ENCODE measurements around the gene TOR1B. TPM values are rescaled to one million over a fixed set of nuclear protein-coding genes. Genes with fewer than 3 reads are reported as not detected.

TOR1B gene
- total RNA-seq, 1 donor from 2014 or later, result 14.5 TPM

DNA sequence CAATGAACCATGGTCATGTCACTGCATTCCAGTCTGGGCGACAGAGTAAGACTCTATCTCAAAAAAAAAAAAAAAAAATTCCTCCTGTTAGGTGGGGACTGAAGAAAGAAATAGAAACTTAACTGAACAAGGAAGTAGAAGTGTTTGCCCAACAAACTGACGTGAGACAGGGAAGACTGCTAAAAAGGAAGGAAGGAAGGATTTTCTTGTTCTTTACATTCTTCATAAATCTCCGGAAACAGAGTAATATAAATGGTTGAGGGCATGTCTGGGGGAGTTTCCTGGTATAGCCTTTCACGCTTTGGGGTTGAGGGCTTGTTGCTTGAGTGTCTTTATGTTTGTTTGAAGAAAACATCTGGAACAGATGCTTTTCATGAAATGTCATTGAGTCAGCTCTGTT, 3.1 kb downstream of the TOR1B start:
- intact Hi-C loops (cut with DNase I), result no loop called here
- no peaks in the 10 kb centered on the region for H3K9me3 ChIP-seq
- peaks cover 10% of the 10 kb centered on the region for H3K4me1 ChIP-seq
- no peak overlapping the region for H3K27ac ChIP-seq
- H3K4me3 ChIP-seq, result no peak overlapping the region
- peaks cover 0 to 31% of the 10 kb centered on the region in 2 donors for H3K36me3 ChIP-seq
- DNase-seq (ENCODE audit: extremely low spot score in 2 of 2), result no peak
- TF ChIP-seq, protein P1, sequence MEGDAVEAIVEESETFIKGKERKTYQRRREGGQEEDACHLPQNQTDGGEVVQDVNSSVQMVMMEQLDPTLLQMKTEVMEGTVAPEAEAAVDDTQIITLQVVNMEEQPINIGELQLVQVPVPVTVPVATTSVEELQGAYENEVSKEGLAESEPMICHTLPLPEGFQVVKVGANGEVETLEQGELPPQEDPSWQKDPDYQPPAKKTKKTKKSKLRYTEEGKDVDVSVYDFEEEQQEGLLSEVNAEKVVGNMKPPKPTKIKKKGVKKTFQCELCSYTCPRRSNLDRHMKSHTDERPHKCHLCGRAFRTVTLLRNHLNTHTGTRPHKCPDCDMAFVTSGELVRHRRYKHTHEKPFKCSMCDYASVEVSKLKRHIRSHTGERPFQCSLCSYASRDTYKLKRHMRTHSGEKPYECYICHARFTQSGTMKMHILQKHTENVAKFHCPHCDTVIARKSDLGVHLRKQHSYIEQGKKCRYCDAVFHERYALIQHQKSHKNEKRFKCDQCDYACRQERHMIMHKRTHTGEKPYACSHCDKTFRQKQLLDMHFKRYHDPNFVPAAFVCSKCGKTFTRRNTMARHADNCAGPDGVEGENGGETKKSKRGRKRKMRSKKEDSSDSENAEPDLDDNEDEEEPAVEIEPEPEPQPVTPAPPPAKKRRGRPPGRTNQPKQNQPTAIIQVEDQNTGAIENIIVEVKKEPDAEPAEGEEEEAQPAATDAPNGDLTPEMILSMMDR (IDR thresholded peaks at IDR 0.05), result no peak
- TF ChIP-seq POLR2A (IDR thresholded peaks at IDR 0.05) (no peak), POLR2AphosphoS5 (IDR thresholded peaks at IDR 0.05; ENCODE audit: insufficient read depth in 1 of 2, low read depth in 1 of 2) (no peak)
- no peaks in the 10 kb centered on the region for H3K27me3 ChIP-seq

DNA sequence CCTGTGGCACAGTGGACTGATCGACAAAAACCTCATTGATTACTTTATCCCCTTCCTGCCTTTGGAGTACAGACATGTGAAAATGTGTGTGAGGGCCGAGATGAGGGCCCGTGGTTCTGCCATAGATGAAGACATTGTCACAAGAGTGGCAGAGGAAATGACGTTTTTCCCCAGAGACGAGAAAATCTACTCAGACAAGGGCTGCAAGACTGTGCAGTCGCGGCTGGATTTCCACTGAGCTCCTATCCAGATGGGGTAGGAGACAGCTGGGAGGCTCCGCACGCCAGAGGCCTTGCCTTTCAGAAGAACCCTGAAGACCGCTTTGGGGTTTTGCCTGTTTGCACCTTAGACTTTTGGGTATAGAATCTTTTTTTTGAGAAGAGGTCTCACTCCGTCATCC, 6.4 kb downstream of the TOR1B start:
- no peak for DNase-seq (ENCODE audit: extremely low spot score in 2 of 2)
- TF ChIP-seq, protein P1 (IDR thresholded peaks at IDR 0.05), result no peak
- no peak for TF ChIP-seq POLR2AphosphoS5 (IDR thresholded peaks at IDR 0.05; ENCODE audit: insufficient read depth in 1 of 2, low read depth in 1 of 2)
- TF ChIP-seq POLR2A (IDR thresholded peaks at IDR 0.05), result no peak
- H3K36me3 ChIP-seq, result peaks cover 0 to 44% of the 10 kb centered on the region in 2 donors
- H3K4me3 ChIP-seq, result no peak overlapping the region
- H3K4me1 ChIP-seq, result peaks cover 1% of the 10 kb centered on the region
- no peaks in the 10 kb centered on the region for H3K27me3 ChIP-seq
- intact Hi-C loops (cut with DNase I), result no loop called here
- no peaks in the 10 kb centered on the region for H3K9me3 ChIP-seq
- no peak overlapping the region for H3K27ac ChIP-seq

DNA sequence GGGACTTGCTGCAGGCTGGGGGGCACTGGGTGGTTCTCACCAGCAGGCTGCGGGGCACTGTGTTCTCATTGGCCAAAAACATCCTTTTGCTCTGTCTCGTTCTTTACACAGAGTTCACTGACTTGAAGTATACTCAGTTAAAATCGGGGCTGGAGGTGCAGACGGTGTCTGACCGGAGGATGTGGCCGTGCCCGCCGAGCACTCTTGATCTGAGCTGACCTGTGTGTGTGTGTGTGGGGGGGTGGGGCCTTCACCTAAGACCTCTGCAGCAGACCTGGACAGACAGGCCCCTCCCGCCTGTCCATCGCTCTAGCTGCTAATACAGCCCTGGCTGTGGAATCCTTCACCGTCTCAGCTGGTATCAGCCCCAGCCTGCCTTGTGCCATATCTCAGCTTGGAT, 7.1 kb downstream of the TOR1B start:
- intact Hi-C loops (cut with DNase I), result no loop called here
- TF ChIP-seq, protein P1 (IDR thresholded peaks at IDR 0.05), result no peak
- TF ChIP-seq POLR2AphosphoS5 (IDR thresholded peaks at IDR 0.05; ENCODE audit: insufficient read depth in 1 of 2, low read depth in 1 of 2) (no peak), POLR2A (IDR thresholded peaks at IDR 0.05) (no peak)
- H3K36me3 ChIP-seq, result peaks cover 0 to 47% of the 10 kb centered on the region in 2 donors

DNA sequence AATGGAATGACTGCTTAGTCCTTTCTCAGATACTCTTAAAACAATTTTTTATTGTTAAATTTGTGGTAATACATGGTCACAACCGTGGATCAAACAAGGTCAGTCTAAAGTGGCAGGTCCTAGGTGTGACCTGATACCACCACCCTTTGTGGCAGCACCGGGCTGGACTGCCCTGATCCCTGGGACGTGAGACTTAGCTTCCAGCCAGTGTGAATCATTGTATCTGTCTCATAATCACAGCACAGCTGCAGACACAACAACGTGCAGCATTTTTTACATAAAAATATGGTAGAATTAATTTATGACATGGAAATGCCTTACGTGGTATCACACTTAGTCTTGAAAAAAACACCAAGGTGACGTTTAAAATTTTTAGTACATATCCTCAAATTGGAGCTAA, 7.8 kb downstream of the TOR1B start:
- H3K4me1 ChIP-seq, result no peaks in the 10 kb centered on the region
- H3K27ac ChIP-seq, result no peak overlapping the region
- H3K9me3 ChIP-seq, result no peaks in the 10 kb centered on the region
- intact Hi-C loops (cut with DNase I), result no loop called here
- no peak overlapping the region for H3K4me3 ChIP-seq
- no peak for DNase-seq (ENCODE audit: extremely low spot score in 2 of 2)
- TF ChIP-seq, protein P1 (IDR thresholded peaks at IDR 0.05), result no peak
- TF ChIP-seq POLR2A (IDR thresholded peaks at IDR 0.05), result no peak
- TF ChIP-seq POLR2AphosphoS5 (IDR thresholded peaks at IDR 0.05; ENCODE audit: insufficient read depth in 1 of 2, low read depth in 1 of 2), result no peak
- peaks cover 0 to 54% of the 10 kb centered on the region in 2 donors for H3K36me3 ChIP-seq
- H3K27me3 ChIP-seq, result no peaks in the 10 kb centered on the region

More for the DNA sequence above, 7.1 kb downstream of the TOR1B start:
- no peak for DNase-seq (ENCODE audit: extremely low spot score in 2 of 2)
- no peaks in the 10 kb centered on the region for H3K9me3 ChIP-seq
- H3K27me3 ChIP-seq, result no peaks in the 10 kb centered on the region
- no peak overlapping the region for H3K4me3 ChIP-seq
- H3K27ac ChIP-seq, result no peak overlapping the region
- no peaks in the 10 kb centered on the region for H3K4me1 ChIP-seq

DNA sequence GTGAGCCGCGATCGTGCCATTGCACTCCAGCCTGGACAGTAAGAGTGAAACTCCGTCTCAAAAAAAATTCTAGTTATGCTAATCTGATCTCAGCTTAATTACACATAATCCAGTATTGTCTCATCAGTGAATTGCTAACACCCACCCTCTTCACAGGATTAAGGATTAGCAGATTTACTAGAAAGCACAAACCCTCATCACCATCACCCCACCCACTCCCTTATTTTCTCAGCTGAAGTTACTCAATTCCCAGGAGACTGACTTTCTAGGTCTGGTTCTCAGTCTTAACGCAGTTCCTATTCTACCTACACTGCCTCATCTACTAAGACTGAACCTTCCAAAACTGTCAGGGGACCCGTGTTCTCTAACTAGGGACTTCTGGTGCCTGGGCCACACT, 9.0 kb downstream of the TOR1B start:
- H3K4me1 ChIP-seq, result no peaks in the 10 kb centered on the region
- peaks cover 0 to 61% of the 10 kb centered on the region in 2 donors for H3K36me3 ChIP-seq
- TF ChIP-seq, protein P1 (IDR thresholded peaks at IDR 0.05), result no peak
- TF ChIP-seq POLR2A (IDR thresholded peaks at IDR 0.05) (no peak), POLR2AphosphoS5 (IDR thresholded peaks at IDR 0.05; ENCODE audit: insufficient read depth in 1 of 2, low read depth in 1 of 2) (no peak)
- no peaks in the 10 kb centered on the region for H3K9me3 ChIP-seq
- DNase-seq (ENCODE audit: extremely low spot score in 2 of 2), result no peak
- intact Hi-C loops (cut with DNase I), result no loop called here
- H3K4me3 ChIP-seq, result no peak overlapping the region
- H3K27me3 ChIP-seq, result no peaks in the 10 kb centered on the region
- H3K27ac ChIP-seq, result no peak overlapping the region

Measured in vagina (tissue), 2 donors.